HG02973 (cell line): ENCODE data around the gene CYP27B1.

Source experiments
- ATAC-seq: cut with Tn5 transposase; IDR thresholded peaks from one replicate; pipeline ENCODE4 v1.9.1; 2021; ENCODE audit warnings: moderate library complexity; ENCODE audit not compliant: unreplicated experiment

The CYP27B1 gene

DNA sequence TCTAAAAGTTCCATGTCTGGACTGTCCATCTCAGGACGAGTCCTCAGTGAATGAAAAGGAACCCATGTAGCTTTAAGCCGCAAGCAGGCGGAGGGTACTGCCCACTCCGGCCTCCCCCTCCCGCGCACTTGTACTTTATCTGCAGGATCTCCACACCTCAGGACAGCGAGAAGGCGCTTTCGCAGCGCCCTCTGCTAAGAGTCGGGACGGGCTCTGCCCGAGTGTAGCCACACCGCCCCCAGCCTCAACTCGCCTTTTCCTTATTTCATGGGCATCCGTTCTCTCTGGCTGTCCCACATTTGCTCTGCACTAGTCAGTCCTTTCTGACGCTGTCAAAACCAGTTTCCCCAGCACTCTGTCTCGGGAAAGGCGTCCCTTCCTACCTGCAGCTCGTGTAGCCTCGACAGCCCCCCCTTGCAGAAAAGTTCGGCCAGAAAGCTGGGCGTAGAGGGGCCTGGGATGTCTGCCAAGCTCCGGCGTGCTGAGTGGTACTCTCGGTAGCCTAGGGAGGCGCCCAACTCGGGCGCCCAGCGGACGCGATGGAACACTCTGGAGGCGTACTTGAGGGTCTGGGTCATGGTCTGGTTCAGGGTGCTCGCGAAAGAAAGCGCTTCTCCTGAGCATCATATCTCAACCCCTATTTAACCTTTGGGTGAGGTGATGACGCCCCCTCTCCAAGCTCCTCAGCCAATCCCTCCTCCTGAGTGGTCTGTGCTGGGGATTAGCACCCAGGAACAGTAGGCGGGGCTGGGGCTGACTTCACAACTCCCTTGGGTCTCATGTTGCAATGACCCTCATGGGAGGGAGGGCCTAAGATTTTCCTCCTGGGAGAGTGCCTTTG lies at the start of gene CYP27B1:
CYP27B1 (minus strand) TSS at position 615 of the 841 bp plus-strand sequence; CDS start at position 578, 37 bp downstream.
- no peak for ATAC-seq

DNA sequence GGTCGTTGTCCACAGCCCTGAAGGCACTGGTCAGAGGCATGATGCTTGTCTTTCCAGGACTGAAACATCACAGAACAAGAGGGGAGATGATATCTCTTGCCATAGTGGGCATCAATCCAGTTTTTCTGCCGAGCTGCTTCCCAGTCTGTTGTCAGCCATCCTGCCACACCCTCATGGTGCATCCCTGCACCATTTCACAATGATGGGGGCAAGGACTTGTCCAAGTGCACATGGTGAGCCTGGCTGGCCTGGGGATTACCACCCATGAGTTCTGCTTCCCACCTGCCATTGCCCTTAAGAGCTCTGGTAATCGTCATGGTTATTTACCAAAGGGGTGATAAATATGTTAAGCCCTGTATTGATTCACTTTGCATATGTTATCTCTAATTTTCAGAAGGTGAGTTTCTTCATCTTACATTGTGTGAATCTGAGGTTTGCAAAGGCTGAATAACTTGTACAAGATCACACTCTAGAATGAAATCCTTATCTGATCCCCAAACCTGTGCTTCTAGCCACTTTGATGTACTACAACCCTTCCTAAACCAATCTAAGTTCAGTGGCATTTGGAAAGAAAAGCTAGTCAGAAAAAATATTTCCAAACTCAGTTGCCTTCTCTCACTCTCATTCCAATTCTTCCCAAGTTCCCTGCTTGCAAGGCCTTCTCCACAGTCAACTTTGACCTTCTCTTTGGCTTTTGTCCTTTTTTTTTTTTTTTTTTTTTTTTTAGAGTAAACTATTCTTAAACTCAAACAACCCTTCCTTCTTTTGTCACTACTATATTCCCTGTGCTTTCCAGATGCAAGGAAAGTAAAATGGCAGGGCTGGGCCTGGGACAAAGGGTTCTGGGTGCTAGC lies 49.4 kb upstream of the CYP27B1 start:
- no peak for ATAC-seq

GRCh38 chr12:57815177-57816000 lies 48.5 kb upstream of the CYP27B1 start:
- no peak for ATAC-seq

DNA sequence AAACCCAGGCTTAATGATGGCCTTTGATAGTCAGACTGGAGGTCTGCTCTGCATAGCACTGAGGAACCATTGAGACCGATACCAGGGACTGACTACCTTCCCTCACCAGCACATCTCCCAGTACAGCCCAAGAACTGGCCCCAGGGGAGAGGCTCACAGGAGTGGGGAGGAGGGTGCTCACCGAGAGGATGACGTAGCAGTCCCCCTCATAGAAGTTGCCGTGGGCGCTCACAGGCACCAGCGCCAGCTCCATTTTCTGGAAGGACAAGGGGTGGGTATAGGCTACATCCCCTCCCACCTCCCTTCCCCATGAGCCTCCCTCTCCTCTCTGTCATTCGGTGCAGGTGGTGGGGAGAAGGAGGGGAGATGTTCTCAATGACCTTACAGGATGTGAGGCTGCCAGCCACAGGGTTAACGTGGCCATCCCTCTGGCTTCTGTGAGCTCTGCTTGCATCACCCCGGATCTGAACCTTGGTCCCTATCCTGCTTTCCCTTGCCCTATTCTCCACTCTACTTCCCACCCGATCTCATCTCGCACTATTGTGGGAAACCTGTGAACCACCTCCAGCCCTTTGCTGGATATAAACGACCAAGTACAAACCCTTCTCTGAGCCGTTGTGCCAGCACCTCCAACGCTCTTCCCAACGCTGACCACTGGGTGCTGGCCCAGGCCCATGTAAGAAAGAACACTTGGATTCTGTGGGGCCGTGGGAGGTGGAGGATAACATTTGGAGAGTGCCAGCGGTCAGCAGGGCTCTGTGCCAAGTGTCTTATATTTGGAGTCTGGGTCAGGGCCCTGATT lies 47.3 kb upstream of the CYP27B1 start:
- ATAC-seq: no peak

DNA sequence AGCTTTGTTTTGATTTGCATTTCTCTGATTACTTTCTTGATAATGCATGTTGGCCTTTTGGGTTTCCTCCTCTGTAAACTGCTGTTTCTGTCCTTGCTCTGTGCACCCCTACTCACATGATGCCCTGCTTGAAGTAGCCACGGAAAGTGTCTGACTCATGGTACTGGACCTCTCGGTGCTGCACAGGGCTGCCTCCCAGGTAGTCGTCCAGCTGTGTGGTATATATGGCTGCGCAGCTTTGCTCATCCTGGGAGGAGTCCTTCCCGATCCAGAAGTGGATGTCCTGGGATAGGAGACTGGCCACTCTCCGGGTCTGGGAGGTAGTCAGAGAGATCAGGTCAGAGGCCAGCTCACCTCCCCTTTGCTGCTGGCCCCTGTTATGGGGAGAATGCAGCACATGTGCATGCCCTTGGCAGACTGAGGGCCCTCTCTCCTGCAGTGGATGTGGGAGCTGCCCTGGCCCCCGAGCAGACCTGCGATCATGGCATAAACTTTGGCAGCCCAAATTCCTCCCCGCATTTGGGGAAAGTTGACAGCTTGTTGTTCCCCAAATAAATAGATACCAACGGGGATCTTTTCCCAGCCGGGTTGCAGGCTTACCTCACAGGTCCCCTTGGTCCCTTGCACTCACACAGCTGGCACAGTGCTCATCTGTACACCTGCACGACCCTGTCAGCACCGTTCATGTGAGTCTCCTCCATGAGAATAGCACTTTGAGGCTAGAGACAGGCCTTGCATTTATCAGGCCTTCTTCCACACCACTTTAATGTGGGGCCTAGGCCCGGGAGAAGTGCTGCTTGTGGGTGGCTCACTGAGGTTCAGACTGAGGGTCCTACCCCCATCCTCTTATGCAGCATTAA lies 46.5 kb upstream of the CYP27B1 start:
- ATAC-seq: no peak

DNA sequence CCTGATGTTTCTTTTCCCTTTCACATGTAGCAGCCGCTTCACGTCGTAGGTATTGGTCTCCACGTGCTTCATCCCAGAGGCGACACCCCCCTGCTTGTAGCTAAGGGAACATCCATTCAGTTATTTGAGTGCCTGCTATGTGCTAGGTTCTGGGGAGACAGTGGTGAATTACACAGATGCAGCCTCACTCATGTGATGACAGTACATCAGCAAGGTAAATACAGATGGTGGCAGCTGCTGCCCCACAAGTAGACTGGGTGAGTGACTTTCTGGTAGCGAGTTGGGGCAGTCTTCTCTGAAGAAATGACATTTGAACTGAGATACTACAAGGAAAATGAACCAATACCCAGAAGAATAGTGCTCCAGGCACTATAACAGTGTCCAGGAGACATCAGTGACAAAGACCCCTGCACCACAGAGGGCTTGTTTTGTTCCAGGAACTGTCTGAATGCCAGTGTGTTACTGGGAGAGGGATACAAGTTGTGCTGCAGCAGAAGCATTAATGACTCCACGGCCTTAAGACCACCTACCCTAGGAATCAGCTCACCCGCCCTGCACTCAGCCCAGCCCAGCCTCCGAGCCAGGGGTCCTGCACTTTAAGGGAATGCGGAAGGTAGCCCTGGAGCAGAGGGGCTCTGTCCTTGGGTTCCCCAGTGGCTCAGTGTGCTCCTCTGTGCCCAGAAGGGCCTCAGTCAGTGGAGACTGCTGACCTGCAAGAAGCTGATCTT lies 44.3 kb upstream of the CYP27B1 start:
- ATAC-seq: no peak

DNA sequence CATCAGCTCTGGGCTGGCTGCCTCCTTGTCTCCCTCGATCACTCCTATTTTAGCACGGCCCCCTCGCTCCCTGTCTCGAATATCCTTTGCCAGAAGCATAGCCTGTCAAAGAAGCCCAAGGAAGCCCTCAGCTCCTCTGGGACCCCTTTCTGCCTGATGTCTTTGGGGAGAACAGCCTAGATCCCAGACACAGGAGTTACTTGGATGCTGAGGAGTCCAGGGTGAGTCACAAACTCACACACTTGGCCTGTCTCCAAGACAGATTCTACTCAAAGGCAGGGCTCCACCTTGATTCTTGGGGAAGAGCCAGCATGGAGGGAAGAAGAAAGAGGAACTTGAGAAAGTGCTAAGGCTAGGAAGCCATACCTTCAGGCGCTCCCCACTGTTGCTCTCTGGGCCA lies 43.6 kb upstream of the CYP27B1 start:
- ATAC-seq: no peak

DNA sequence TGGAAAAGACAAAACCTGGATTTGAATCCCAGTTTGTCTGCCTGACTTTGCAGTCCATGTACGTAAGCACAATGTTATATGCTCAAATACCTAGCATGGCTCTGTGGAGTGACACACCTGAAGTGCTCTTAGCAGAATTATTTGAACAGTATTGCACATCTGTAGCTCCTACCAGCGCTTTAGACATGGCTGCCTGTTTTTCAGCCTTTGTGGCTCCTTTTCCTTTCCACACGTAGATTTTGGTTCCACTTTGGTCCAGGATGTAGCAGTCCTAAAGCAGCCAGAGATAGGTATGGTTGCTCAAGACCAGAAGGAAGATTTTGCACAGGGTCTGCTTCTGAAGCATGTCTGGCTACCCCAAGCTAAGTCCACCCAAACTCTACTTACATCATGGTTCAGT lies 42.5 kb upstream of the CYP27B1 start:
- no peak for ATAC-seq

DNA sequence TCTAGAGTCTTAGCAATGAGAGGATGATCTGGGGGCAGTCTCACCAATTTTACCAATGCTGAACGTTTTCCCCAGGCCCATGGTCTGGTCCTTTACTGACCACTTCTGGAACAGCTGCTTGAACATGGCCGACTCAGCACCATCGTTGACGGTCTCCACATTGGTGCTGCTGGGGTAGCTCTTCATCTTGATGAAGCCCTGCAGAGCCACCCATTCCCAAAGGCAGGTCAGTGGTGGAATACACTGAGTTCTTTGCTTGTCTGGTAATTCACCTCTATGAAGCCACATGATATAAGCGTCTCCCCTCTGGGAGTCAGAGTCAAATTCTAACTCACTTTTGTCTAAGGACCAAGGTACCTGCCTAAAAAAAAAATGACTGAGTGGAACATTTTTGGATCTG lies 41.5 kb upstream of the CYP27B1 start:
- ATAC-seq: no peak

GRCh38 chr12:57807285-57807684 lies 40.4 kb upstream of the CYP27B1 start:
- no peak for ATAC-seq

DNA sequence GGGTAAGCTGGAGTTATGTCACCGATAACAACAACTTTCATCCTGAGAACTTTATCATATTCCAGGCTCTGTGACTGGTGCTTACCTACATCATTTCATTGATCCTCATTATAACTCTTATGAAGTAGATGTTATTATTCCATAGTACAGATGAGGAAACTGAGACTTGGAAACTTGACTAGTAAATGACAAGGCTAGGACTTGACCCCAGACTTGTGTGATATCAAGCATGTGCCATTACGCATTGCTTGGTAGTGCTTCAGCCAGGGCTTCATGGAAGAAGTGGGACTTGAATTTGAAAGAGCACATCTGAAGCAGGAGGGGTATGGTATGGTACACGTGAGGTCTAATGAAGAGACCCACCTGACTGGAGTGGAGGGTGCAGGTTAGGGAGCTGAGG lies 39.8 kb upstream of the CYP27B1 start:
- no peak for ATAC-seq

DNA sequence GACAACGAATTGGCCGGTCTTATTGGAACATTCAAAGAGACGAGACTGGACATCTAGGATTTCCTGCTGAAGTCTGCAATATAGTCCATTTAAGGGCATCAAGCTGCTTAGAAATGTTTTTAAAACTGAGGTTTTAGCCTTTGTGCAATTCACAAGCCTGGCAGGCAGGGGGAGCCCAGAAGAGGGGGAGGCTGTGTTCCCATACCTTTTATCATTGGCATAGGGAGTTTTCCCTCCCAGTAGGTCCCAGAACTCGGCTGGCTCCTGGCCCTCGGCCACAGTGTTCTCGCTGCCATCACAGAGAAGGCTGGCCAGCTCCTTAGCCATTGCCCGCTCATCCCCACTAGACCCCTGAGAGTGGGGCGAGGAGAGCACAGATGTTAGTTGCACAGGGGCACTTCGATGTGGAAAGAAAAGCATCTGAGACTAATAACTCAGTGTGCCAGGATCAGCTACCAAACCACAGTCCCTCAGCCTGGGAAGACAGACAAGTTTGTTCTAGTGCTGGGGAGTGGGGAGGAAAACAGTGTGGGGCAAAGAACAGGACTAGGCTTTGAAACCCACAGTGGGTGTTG lies 36.5 kb upstream of the CYP27B1 start:
- ATAC-seq: no peak

DNA sequence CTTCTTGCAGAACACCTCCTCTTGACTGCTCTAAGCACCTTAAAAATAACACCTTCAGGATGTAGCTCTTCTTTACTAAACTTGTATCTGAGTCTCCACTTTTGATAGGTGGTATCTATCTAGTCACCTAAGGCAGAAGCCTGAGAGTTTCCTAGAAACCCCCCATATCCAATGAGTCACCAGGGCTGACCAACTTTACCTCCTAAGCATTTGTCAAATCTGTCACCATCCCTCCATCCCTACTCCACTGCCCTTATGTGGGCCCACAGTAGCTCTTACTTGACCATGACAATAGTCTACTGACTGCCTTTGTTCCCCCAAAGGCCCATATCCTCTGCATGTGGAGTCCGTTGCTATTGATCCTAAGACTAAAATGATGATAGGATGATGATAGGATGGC lies 35.7 kb upstream of the CYP27B1 start:
- ATAC-seq: no peak

DNA sequence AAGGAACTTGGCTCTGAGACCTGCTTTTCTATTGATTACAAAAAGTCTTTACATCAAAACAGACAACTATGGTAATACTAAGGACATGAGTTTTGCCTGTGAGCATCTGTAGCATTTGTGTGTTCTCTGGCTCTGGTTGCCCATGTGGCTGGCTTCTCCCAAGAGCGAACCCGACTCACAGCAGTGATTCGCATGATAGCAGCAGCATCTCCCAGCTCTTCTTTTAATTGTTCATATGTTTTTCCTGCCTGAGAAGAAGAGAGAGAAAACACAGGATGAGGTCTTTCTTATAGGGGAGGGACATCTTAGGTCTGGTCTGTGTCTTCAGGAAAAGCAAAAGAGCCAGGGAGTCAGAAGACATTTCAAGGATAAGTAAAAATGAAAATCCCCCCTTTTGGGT lies 34.1 kb upstream of the CYP27B1 start:
- ATAC-seq: no peak

GRCh38 chr12:57797933-57798332 lies 31.1 kb upstream of the CYP27B1 start:
- ATAC-seq: no peak

GRCh38 chr12:57796996-57797395 lies 30.1 kb upstream of the CYP27B1 start:
- no peak for ATAC-seq

DNA sequence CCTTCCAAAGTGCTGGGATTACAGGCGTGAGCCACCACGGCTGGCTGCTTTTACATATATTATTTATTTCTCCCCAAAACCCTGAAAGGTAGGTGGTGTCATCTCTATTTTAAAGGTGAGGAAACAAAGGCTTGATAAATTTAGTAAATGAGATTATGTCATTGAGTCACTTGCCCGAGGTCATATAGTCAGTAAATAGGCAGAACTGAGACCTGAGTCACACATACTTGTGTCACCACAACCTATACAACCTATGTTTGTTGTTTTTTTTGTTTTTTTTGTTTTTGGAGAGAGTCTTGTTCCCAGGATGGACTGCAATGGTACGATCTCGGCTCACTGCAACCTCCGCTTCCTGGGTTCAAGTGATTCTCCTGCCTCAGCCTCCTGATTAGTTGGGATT lies 28.5 kb upstream of the CYP27B1 start:
- ATAC-seq: no peak

- no peak for ATAC-seq
Observed at GRCh38 chr12:57793920-57794319, 27.0 kb upstream of the CYP27B1 start.
